ENCODE results near the gene RHBDL1.

RHBDL1 gene

GRCh38 chr16:705431-706188, 30.1 kb downstream of the RHBDL1 start, which contains the start of gene FBXL16:
Gene FBXL16, minus strand, starts transcription at chr16:705801. Its CDS starts 8,396 bp downstream, at chr16:697405.
- no peak for DNase-seq (ENCODE audit: low read depth in 2 of 2)

- DNase-seq (ENCODE audit: low read depth in 2 of 2): no peak
Measured at GRCh38 chr16:706189-707061, 31.0 kb downstream of the RHBDL1 start.

GRCh38 chr16:707062-707538, 31.6 kb downstream of the RHBDL1 start:
- no peak for DNase-seq (ENCODE audit: low read depth in 2 of 2)

- DNase-seq (ENCODE audit: low read depth in 2 of 2): no peak
Measured at GRCh38 chr16:708019-708418, 32.5 kb downstream of the RHBDL1 start.

- DNase-seq (ENCODE audit: low read depth in 2 of 2): no peak
Measured at GRCh38 chr16:708959-709358, 33.5 kb downstream of the RHBDL1 start.

- no peak for DNase-seq (ENCODE audit: low read depth in 2 of 2)
Measured at GRCh38 chr16:709566-710499, 34.4 kb downstream of the RHBDL1 start.

GRCh38 chr16:710500-711075, 35.1 kb downstream of the RHBDL1 start:
- no peak for DNase-seq (ENCODE audit: low read depth in 2 of 2)

GRCh38 chr16:711084-711483, 35.6 kb downstream of the RHBDL1 start:
- DNase-seq (ENCODE audit: low read depth in 2 of 2): no peak

- DNase-seq (ENCODE audit: low read depth in 2 of 2): peak; percentile 71 to 73
Measured at GRCh38 chr16:711548-712320, 36.3 kb downstream of the RHBDL1 start.

GRCh38 chr16:712740-713250, 37.3 kb downstream of the RHBDL1 start:
- DNase-seq (ENCODE audit: low read depth in 2 of 2): peak; percentile 59 to 68

GRCh38 chr16:714079-714478, 38.6 kb downstream of the RHBDL1 start:
- no peak for DNase-seq (ENCODE audit: low read depth in 2 of 2)

GRCh38 chr16:714558-715476, 39.3 kb downstream of the RHBDL1 start, which contains the start of gene METRN:
Gene METRN, plus strand, starts transcription at chr16:715118. Its CDS starts 172 bp downstream, at chr16:715290.
- DNase-seq (ENCODE audit: low read depth in 2 of 2): peak; percentile 91 to 92

GRCh38 chr16:715477-716199, 40.2 kb downstream of the RHBDL1 start:
- DNase-seq (ENCODE audit: low read depth in 2 of 2): no peak

- DNase-seq (ENCODE audit: low read depth in 2 of 2): no peak
Measured at GRCh38 chr16:716200-716568, 40.7 kb downstream of the RHBDL1 start.

- no peak for DNase-seq (ENCODE audit: low read depth in 2 of 2)
Measured at GRCh38 chr16:716768-717325, 41.4 kb downstream of the RHBDL1 start.

- no peak for DNase-seq (ENCODE audit: low read depth in 2 of 2)
Measured at GRCh38 chr16:717450-718245, 42.2 kb downstream of the RHBDL1 start.

GRCh38 chr16:718389-718788, 42.9 kb downstream of the RHBDL1 start:
- DNase-seq (ENCODE audit: low read depth in 2 of 2): no peak
